ENCODE data around the gene CSDE1. TPM values are rescaled to one million over a fixed set of nuclear protein-coding genes. Genes with fewer than 3 reads are reported as not detected.
A peak's percentile ranks its signal among the peaks of the same experiment; 100 is the strongest.
"Not testable (repeated sequence)": the region's sequence is repeated elsewhere in the genome, so short reads cannot be mapped to it uniquely, and the experiment has no call there.

Gene CSDE1
- total and polyA plus RNA-seq, 4 donors = 135 to 591 (median 294) TPM

DNA sequence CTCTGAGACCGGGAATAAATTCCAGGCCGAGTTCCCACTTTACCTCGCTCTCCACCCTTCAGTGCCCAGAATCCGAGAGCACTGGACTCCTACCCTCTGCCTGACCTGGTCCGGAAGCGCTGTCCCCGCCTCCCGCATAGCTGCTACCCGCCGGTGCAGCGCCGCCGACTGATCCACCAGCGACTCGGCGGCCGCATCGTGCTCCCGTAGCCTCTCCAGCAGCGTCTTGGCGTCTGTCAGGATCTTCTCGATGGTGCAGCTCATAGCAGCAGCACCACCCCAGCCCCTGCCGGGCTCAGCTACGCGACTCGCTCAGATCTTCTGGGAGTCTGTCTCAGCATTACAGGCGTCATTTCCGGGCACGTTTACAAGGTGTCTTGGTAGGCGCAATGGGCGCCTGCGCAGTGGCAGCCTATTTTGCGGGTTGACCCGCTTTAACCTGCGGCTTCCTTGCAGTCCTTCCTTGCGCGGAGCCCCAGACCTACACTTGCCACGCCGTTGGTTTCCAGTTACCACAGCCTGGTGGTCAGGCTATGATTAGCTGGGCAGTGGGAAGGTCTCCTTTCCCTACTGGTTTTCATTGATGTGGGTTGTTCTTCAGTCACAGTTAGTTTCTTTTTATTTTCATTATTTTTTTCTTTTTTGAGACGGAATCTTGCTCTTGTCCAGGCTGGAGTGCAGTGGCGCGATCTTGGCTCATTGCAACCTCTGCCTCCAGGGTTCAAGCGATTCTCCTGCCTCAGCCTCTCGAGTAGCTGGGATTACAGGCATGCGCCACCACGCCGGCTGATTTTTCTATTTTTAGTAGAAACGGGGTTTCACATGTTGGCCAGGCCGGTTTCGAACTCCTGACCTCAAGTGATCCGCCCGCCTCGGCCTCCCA is 22.8 kb upstream of the CSDE1 start, which contains the start of gene SIKE1:
Gene SIKE1 (minus strand): TSS at position 342 of the 883 bp plus-strand sequence. CDS start 78 bp downstream, at position 264.
- peak within 1 kb of the TSS; percentile 83 for H3K4me3 ChIP-seq
- H3K9ac ChIP-seq (ENCODE audit: insufficient read depth in 1 of 2, low read length in 2 of 2) = peak within 1 kb of the TSS; percentile 76 to 79
- H3K27me3 ChIP-seq (ENCODE audit: control insufficient read depth in 3 of 3, insufficient read depth in 3 of 3, low read length in 2 of 3) = no peaks in the 10 kb centered on the region
- H3K4me1 ChIP-seq (ENCODE audit: control insufficient read depth in 5 of 5, insufficient read depth in 5 of 5, low read length in 5 of 5) = peaks cover 0 to 7% (median 0%) of the 10 kb centered on the region in 5 donors
- peaks cover 0 to 12% (median 8%) of the 10 kb centered on the region in 4 donors for H3K36me3 ChIP-seq (ENCODE audit: control insufficient read depth in 4 of 4, insufficient read depth in 4 of 4, low read length in 4 of 4)
- 18 to 19% methylated on average over 53 of the region's 53 CpGs for WGBS, 2 donors
- H3K9me3 ChIP-seq (ENCODE audit: control insufficient read depth in 4 of 4, insufficient read depth in 3 of 4, low read length in 3 of 4) = no peaks in the 10 kb centered on the region
- H3K27ac ChIP-seq (ENCODE audit: low read depth in 1 of 2, low read length in 1 of 2) = peak within 1 kb of the TSS; percentile 90 to 95
- peak; percentile 96 for ATAC-seq (ENCODE audit: insufficient read depth, low FRiP score)
- DNase-seq = peak; percentile 93 to 96 (median 95)
- TF ChIP-seq, protein P1, sequence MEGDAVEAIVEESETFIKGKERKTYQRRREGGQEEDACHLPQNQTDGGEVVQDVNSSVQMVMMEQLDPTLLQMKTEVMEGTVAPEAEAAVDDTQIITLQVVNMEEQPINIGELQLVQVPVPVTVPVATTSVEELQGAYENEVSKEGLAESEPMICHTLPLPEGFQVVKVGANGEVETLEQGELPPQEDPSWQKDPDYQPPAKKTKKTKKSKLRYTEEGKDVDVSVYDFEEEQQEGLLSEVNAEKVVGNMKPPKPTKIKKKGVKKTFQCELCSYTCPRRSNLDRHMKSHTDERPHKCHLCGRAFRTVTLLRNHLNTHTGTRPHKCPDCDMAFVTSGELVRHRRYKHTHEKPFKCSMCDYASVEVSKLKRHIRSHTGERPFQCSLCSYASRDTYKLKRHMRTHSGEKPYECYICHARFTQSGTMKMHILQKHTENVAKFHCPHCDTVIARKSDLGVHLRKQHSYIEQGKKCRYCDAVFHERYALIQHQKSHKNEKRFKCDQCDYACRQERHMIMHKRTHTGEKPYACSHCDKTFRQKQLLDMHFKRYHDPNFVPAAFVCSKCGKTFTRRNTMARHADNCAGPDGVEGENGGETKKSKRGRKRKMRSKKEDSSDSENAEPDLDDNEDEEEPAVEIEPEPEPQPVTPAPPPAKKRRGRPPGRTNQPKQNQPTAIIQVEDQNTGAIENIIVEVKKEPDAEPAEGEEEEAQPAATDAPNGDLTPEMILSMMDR (IDR thresholded peaks at IDR 0.05; ENCODE audit: control extremely low read depth, extremely low read depth) = no peak

DNA sequence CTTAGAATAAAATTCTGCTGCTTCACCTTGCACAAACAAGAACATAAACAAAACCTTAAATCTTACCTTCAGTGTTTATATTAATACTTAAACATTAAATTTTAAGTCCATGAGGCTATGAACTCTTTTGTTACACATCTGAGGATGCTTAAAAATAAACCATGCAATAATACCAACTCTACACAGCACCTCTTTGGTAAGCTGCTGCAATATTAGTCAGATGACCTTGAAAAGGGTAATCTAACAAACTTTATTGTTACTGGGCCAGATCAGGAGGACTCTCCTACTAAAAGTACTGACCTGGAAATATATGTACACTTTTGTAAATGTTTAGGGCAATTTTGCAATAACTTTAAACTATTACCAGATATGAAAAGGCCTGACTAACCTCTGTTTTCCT is 21.9 kb upstream of the CSDE1 start:
- H3K27me3 ChIP-seq (ENCODE audit: control insufficient read depth in 3 of 3, insufficient read depth in 3 of 3, low read length in 2 of 3) = no peaks in the 10 kb centered on the region
- DNase-seq (no peak), ATAC-seq (ENCODE audit: insufficient read depth, low FRiP score) (no peak)
- peak overlapping the region; percentile 83 for H3K4me3 ChIP-seq
- peak overlapping the region in 1 of 2 donors; percentile 90 for H3K27ac ChIP-seq (ENCODE audit: low read depth in 1 of 2, low read length in 1 of 2)
- H3K4me1 ChIP-seq (ENCODE audit: control insufficient read depth in 5 of 5, insufficient read depth in 5 of 5, low read length in 5 of 5) = peaks cover 0 to 7% (median 0%) of the 10 kb centered on the region in 5 donors
- TF ChIP-seq, protein P1 (IDR thresholded peaks at IDR 0.05; ENCODE audit: control extremely low read depth, extremely low read depth) = no peak
- no peaks in the 10 kb centered on the region for H3K9me3 ChIP-seq (ENCODE audit: control insufficient read depth in 4 of 4, insufficient read depth in 3 of 4, low read length in 3 of 4)
- H3K9ac ChIP-seq (ENCODE audit: insufficient read depth in 1 of 2, low read length in 2 of 2) = peak overlapping the region; percentile 76 to 79
- peaks cover 1 to 16% (median 9%) of the 10 kb centered on the region in 4 donors for H3K36me3 ChIP-seq (ENCODE audit: control insufficient read depth in 4 of 4, insufficient read depth in 4 of 4, low read length in 4 of 4)

DNA sequence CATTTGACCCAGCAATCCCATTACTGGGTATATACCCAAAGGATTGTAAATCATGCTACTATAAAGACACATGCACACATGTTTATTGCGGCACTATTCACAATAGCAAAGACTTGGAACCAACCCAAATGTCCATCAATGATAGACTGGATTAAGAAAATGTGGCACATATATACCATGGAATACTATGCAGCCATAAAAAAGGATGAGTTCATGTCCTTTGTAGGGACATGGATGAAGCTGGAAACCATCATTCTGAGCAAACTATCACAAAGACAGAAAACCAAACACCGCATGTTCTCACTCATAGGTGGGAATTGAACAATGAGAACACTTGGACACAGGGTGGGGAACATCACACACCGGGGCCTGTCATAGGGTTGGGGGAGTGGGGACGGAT is 18.9 kb upstream of the CSDE1 start:
- H3K4me3 ChIP-seq; H3K27me3 ChIP-seq (ENCODE audit: control insufficient read depth in 3 of 3, insufficient read depth in 3 of 3, low read length in 2 of 3); ATAC-seq (ENCODE audit: insufficient read depth, low FRiP score); H3K9ac ChIP-seq (ENCODE audit: insufficient read depth in 1 of 2, low read length in 2 of 2); H3K4me1 ChIP-seq (ENCODE audit: control insufficient read depth in 5 of 5, insufficient read depth in 5 of 5, low read length in 5 of 5); DNase-seq; H3K27ac ChIP-seq (ENCODE audit: low read depth in 1 of 2, low read length in 1 of 2); H3K9me3 ChIP-seq (ENCODE audit: control insufficient read depth in 4 of 4, insufficient read depth in 3 of 4, low read length in 3 of 4): not testable (repeated sequence)
- H3K36me3 ChIP-seq (ENCODE audit: control insufficient read depth in 4 of 4, insufficient read depth in 4 of 4, low read length in 4 of 4) = peaks cover 1 to 23% (median 14%) of the 10 kb centered on the region in 4 donors
- WGBS, 2 donors = 97 to 98% methylated on average over 4 of the region's 4 CpGs

DNA sequence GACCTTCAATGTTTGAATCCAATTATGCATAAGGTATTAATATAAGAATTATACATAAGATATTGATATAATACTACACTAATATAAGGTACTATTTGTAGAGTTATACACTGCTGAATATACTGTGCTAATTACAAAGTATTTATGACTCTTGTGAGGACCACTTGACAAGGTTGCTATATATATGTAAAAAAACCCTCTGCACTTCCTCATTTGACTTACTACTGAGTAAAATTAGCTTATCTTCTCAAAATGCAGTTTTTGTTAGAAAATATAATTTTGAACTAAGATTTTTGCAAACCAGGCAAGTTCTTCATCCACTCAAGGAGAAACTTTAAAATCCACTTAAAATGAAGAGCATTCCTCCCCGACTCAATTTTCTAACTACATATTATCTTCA is 14.2 kb upstream of the CSDE1 start:
- H3K36me3 ChIP-seq (ENCODE audit: control insufficient read depth in 4 of 4, insufficient read depth in 4 of 4, low read length in 4 of 4) = peaks cover 1 to 31% (median 11%) of the 10 kb centered on the region in 4 donors
- H3K9ac ChIP-seq (ENCODE audit: insufficient read depth in 1 of 2, low read length in 2 of 2) = no peak overlapping the region
- ATAC-seq (ENCODE audit: insufficient read depth, low FRiP score) = no peak
- H3K4me1 ChIP-seq (ENCODE audit: control insufficient read depth in 5 of 5, insufficient read depth in 5 of 5, low read length in 5 of 5) = no peaks in the 10 kb centered on the region
- H3K9me3 ChIP-seq (ENCODE audit: control insufficient read depth in 4 of 4, insufficient read depth in 3 of 4, low read length in 3 of 4) = no peaks in the 10 kb centered on the region
- 82 to 93% methylated on average over 1 of the region's 1 CpG for WGBS, 2 donors
- no peak for DNase-seq
- H3K27me3 ChIP-seq (ENCODE audit: control insufficient read depth in 3 of 3, insufficient read depth in 3 of 3, low read length in 2 of 3) = no peaks in the 10 kb centered on the region
- TF ChIP-seq, protein P1 (IDR thresholded peaks at IDR 0.05; ENCODE audit: control extremely low read depth, extremely low read depth) = no peak
- H3K4me3 ChIP-seq = no peak overlapping the region
- no peak overlapping the region for H3K27ac ChIP-seq (ENCODE audit: low read depth in 1 of 2, low read length in 1 of 2)

Data from lung (tissue), 12 donors.